ENCODE results near the gene ATP6V0C. TPM values are rescaled to one million over a fixed set of nuclear protein-coding genes. Genes with fewer than 3 reads are reported as not detected.
"Not testable (repeated sequence)": the region's sequence is repeated elsewhere in the genome, so short reads cannot be mapped to it uniquely, and the experiment has no call there.

The ATP6V0C gene
- total RNA-seq, 1 experiment from 2014 or later = 67.4 TPM

- BruUV-seq (replicated peaks); H3K9me3 ChIP-seq (ENCODE audit: low read length); DNase-seq; H3F3A ChIP-seq (ENCODE audit: low read length, unreplicated experiment); H3K36me3 ChIP-seq (ENCODE audit: low read depth, low read length); H3K27ac ChIP-seq (ENCODE audit: low read length); H2AFZ ChIP-seq (ENCODE audit: low read length); H4K20me1 ChIP-seq (ENCODE audit: low read length); H3K79me2 ChIP-seq (ENCODE audit: low read length); H3K9ac ChIP-seq (ENCODE audit: low read length); CTCF ChIA-PET; intact Hi-C loops (cut with micrococcal nuclease); POLR2A ChIA-PET (ENCODE audit: unreplicated experiment); H3K4me1 ChIP-seq (ENCODE audit: insufficient read depth, low read length); H3K4me3 ChIP-seq (ENCODE audit: low read length); H3K9me2 ChIP-seq (replicated peaks; ENCODE audit: low read length); H3K27me3 ChIP-seq (ENCODE audit: low read length); H3K4me2 ChIP-seq (ENCODE audit: low read length): not testable (repeated sequence)
- peak; percentile 16 for ATAC-seq
These were observed 46.5 kb downstream of the ATP6V0C start for GRCh38 chr16:2560131-2560797.

GRCh38 chr16:2560798-2561133 lies 47.0 kb downstream of the ATP6V0C start:
- H3K9me2 ChIP-seq (replicated peaks; ENCODE audit: low read length); POLR2A ChIA-PET (ENCODE audit: unreplicated experiment); H3K27me3 ChIP-seq (ENCODE audit: low read length); H3K4me1 ChIP-seq (ENCODE audit: insufficient read depth, low read length); H3K27ac ChIP-seq (ENCODE audit: low read length); H3K9ac ChIP-seq (ENCODE audit: low read length); H3K79me2 ChIP-seq (ENCODE audit: low read length); intact Hi-C loops (cut with micrococcal nuclease); H3K9me3 ChIP-seq (ENCODE audit: low read length); CTCF ChIA-PET; H3K4me3 ChIP-seq (ENCODE audit: low read length); H4K20me1 ChIP-seq (ENCODE audit: low read length); H3K36me3 ChIP-seq (ENCODE audit: low read depth, low read length); DNase-seq; H3K4me2 ChIP-seq (ENCODE audit: low read length); H3F3A ChIP-seq (ENCODE audit: low read length, unreplicated experiment); H2AFZ ChIP-seq (ENCODE audit: low read length): not testable (repeated sequence)
- TF ChIP-seq, protein P1, sequence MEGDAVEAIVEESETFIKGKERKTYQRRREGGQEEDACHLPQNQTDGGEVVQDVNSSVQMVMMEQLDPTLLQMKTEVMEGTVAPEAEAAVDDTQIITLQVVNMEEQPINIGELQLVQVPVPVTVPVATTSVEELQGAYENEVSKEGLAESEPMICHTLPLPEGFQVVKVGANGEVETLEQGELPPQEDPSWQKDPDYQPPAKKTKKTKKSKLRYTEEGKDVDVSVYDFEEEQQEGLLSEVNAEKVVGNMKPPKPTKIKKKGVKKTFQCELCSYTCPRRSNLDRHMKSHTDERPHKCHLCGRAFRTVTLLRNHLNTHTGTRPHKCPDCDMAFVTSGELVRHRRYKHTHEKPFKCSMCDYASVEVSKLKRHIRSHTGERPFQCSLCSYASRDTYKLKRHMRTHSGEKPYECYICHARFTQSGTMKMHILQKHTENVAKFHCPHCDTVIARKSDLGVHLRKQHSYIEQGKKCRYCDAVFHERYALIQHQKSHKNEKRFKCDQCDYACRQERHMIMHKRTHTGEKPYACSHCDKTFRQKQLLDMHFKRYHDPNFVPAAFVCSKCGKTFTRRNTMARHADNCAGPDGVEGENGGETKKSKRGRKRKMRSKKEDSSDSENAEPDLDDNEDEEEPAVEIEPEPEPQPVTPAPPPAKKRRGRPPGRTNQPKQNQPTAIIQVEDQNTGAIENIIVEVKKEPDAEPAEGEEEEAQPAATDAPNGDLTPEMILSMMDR (conservative IDR thresholded peaks at IDR 0.05; ENCODE audit: low read depth, low read length) = 0 out of 2 replicates have a peak, but pooled peaks have one; percentile 14
- BruUV-seq (replicated peaks) = TSS peak; percentile 16
- peak; percentile 99 for ATAC-seq

DNA sequence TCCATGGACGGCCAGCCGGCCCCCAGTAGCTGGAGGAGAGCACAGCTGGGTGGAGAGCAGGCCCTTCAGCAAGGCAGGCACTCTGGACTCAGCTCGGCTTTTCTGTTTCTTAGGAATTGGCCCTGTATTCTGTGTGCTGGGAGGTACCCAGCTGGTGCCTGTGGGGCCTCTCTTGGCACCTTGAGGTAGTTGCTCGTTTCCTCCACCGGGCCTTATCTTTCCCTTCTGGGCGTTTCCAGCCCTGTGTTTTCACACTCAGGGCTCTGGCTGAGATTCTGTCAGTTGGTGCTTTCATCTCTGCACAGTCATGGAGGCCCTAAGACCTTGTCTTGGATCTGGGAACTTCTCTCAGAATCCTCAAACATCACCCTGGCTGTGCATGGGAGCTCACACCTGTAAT lies 53.8 kb downstream of the ATP6V0C start:
- H3K36me3 ChIP-seq (ENCODE audit: low read depth, low read length); BruUV-seq (replicated peaks): not testable (repeated sequence)

GRCh38 chr16:2568573-2568972 lies 54.8 kb downstream of the ATP6V0C start:
- POLR2A ChIA-PET (ENCODE audit: unreplicated experiment); H3K27me3 ChIP-seq (ENCODE audit: low read length); DNase-seq; H3K4me3 ChIP-seq (ENCODE audit: low read length); H2AFZ ChIP-seq (ENCODE audit: low read length); BruUV-seq (replicated peaks); H3K36me3 ChIP-seq (ENCODE audit: low read depth, low read length); H3K4me1 ChIP-seq (ENCODE audit: insufficient read depth, low read length); H3K9me2 ChIP-seq (replicated peaks; ENCODE audit: low read length); H4K20me1 ChIP-seq (ENCODE audit: low read length); CTCF ChIA-PET; intact Hi-C loops (cut with micrococcal nuclease); H3K79me2 ChIP-seq (ENCODE audit: low read length); H3K9me3 ChIP-seq (ENCODE audit: low read length); H3K27ac ChIP-seq (ENCODE audit: low read length); H3K4me2 ChIP-seq (ENCODE audit: low read length); H3F3A ChIP-seq (ENCODE audit: low read length, unreplicated experiment); H3K9ac ChIP-seq (ENCODE audit: low read length): not testable (repeated sequence)
- ATAC-seq = peak; percentile 95

More for the DNA sequence above, 53.8 kb downstream of the ATP6V0C start:
- H4K20me1 ChIP-seq (ENCODE audit: low read length); H3K9me2 ChIP-seq (replicated peaks; ENCODE audit: low read length); H3K9me3 ChIP-seq (ENCODE audit: low read length); H3K4me3 ChIP-seq (ENCODE audit: low read length); DNase-seq; H3K79me2 ChIP-seq (ENCODE audit: low read length); POLR2A ChIA-PET (ENCODE audit: unreplicated experiment); H3K4me1 ChIP-seq (ENCODE audit: insufficient read depth, low read length); H3K27ac ChIP-seq (ENCODE audit: low read length); intact Hi-C loops (cut with micrococcal nuclease); H2AFZ ChIP-seq (ENCODE audit: low read length); H3K9ac ChIP-seq (ENCODE audit: low read length); CTCF ChIA-PET; H3K4me2 ChIP-seq (ENCODE audit: low read length); ATAC-seq; H3F3A ChIP-seq (ENCODE audit: low read length, unreplicated experiment); H3K27me3 ChIP-seq (ENCODE audit: low read length): not testable (repeated sequence)

Small RNAs within 50 kb of the gene (microRNA-seq; reads per million reads assigned to microRNA genes)
- not detected for gene MIR3178 (ENCODE audit: unreplicated experiment)
- gene MIR6768 (ENCODE audit: unreplicated experiment) = not detected

Other genes with a start within 250 kb of the ATP6V0C start
- 131 and 154 TPM in 2 replicates for gene RNPS1, start 245.8 kb upstream of the ATP6V0C start, total RNA-seq (2014; rRNA removed)
- gene ABCA3, start 173.2 kb upstream of the ATP6V0C start, total RNA-seq (2014; rRNA removed) = 11.0 and 15.5 TPM in 2 replicates
- gene CCNF, start 84.5 kb upstream of the ATP6V0C start, total RNA-seq (2014; rRNA removed) = 26.8 and 31.4 TPM in 2 replicates
- gene TEDC2, start 53.8 kb upstream of the ATP6V0C start, total RNA-seq (2014; rRNA removed) = 35.5 and 44.9 TPM in 2 replicates
- gene NTN3, start 42.7 kb upstream of the ATP6V0C start, total RNA-seq (2014; rRNA removed) = not detected in 2 replicates
- gene TBC1D24, start 38.8 kb upstream of the ATP6V0C start, total RNA-seq (2014; rRNA removed) = 11.3 and 15.2 TPM in 2 replicates
- 50.3 and 62.8 TPM in 2 replicates for gene AMDHD2, start 6.4 kb downstream of the ATP6V0C start, total RNA-seq (2014; rRNA removed)
- 0.46 TPM in 1 of 2 replicates, not detected in the other for gene CEMP1, start 17.5 kb downstream of the ATP6V0C start, total RNA-seq (2014; rRNA removed)
- 13.7 and 18.9 TPM in 2 replicates for gene PDPK1, start 24.1 kb downstream of the ATP6V0C start, total RNA-seq (2014; rRNA removed)
- gene KCTD5, start 168.6 kb downstream of the ATP6V0C start, total RNA-seq (2014; rRNA removed) = 52.2 and 62.1 TPM in 2 replicates
- 1.2 TPM in 1 of 2 replicates, not detected in the other for gene PRSS27, start 206.3 kb downstream of the ATP6V0C start, total RNA-seq (2014; rRNA removed)
- 72.6 and 182 TPM in 2 replicates for gene SRRM2, start 238.7 kb downstream of the ATP6V0C start, total RNA-seq (2014; rRNA removed)

All from PC-3 (cell line).